HG02759 (cell line): Measurements from ENCODE around the gene GRK4.
"Not testable (repeated sequence)": the region's sequence is repeated elsewhere in the genome, so short reads cannot be mapped to it uniquely, and the experiment has no call there.

Source experiments
- ATAC-seq: cut with Tn5 transposase; IDR thresholded peaks from one replicate; pipeline ENCODE4 v1.9.1; 2021; ENCODE audit warnings: mild to moderate bottlenecking, moderate library complexity; ENCODE audit not compliant: unreplicated experiment

Gene GRK4

DNA sequence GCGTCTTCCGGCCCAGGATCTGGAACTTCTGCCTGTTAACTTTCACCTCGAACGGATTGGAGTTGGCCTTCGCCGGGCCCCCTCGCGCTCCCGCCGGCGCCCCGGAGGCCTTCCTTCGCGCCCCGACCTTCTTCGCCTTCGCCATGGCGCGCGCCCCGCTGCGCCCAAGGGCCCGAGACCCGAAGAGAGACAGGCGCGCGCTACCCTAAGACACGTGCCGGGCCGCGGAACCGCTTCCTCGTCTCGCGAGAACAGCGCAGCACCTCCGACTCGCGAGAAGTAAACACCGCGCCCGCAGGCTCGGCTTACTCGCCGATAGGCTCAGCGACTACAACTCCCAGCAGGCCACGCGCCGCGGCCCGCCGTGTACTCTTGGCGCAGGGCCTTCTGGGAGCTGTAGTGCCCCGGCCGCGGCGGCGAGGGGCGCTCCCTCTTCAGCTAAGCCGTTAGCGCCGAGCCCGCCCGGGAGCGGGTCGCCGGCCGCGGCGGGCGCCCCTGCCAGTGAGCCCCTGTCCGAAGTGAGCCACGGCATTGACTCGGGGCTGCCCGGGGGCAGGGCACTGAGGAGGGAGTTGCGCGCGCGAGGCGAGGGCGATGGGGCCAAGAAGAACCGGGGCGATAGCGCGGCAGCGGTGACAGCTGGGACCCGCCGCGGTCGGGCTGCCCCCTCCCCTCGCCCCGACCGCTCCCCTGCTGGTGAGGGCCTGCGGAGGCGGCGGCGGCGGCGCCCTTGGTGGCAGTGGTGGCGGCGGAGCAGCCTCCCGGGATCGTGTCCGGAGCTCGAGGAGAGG, at the start of gene GRK4, which contains the start of gene NOP14:
Gene GRK4, plus strand, starts transcription at position 397 of the 791 bp plus-strand sequence. CDS start 500 bp downstream, outside the sequence.
Gene NOP14, minus strand, starts transcription at position 232 of the 791 bp plus-strand sequence. Its CDS starts 87 bp downstream, at position 145.
- ATAC-seq, result peak; percentile 89

DNA sequence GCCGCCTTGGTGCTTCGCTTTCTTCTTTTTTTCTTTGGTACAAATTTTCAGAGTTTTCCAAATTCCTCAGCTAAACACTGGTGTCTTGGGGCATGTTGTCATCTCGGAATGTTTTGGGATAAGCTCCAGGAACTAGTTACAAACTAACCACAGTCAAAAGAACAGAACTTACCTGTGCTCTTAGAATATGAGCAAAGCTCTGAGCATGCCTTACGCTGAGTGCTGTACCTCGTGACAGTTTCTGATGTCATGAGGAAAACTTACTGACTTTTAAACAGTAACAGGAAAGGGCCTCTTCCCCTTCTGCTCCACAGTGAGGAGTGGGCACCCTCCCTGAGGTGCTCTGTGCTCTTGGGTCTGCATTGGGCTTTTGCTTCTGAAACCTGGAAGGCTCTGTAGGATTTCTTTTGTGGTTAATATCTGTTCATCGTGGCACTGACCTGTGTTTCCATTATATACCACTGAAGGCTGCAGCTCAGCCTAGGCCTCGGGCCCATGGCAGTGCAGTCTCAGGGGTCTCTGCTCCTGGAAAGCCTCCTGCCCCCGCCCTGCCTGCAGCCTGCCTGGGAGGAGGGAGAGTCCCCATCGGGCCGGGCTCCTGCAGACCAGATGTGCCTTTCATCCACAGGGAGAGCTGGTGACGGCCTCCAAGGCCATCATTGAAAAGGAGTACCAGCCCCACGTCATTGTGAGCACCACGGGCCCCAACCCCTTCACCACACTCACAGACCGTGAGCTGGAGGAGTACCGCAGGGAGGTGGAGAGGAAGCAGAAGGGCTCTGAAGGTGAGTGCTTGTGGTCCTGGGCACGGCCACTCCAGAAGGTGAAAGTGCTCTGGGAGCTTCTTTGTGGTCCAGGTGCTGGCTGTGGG, 48.9 kb upstream of the GRK4 start:
- no peak for ATAC-seq

DNA sequence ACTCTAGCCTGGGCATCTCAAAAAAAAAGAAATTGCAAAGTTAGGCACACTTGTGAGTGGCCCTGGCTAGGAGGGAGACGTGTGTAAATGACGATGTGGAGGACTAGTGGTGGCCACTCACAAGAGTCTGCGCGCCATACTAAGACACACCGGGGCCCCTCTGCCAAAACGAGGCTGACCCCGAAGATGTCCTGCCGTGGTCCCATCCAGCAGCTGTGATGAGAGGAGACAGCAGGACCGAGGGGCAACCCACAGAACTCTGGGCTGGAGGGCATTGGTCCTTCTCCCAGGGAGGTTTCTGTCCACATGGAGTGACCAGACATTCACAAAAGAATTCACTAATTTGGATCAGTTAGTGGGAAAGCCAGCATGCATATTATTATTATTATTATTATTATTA, 47.6 kb upstream of the GRK4 start:
- ATAC-seq, result no peak

- ATAC-seq, result not testable (repeated sequence)
These were observed 46.7 kb upstream of the GRK4 start for GRCh38 chr4:2916696-2917095.

GRCh38 chr4:2918300-2918699, 45.1 kb upstream of the GRK4 start:
- not testable (repeated sequence) for ATAC-seq

DNA sequence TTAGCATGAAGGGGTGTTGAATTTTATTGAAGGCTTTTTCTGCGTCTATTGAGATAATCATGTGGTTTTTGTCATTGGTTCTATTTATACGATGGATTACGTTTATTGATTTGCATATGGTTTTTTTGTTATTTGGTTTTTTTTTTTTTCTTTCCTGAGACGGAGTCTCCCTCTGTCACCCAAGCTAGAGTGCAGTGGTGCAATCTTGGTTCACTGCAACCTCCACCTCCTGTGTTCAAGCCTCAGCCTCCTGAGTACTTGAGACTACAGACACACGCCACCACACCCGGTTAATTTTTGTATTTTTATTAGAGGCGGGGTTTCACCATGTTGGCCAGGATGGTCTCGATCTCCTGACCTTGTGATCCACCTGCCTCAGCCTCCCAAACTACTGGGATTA, 44.7 kb upstream of the GRK4 start:
- not testable (repeated sequence) for ATAC-seq

- not testable (repeated sequence) for ATAC-seq
These were observed 40.8 kb upstream of the GRK4 start for GRCh38 chr4:2922453-2923101.

GRCh38 chr4:2923141-2923551, 40.2 kb upstream of the GRK4 start:
- no peak for ATAC-seq

GRCh38 chr4:2923668-2924173, 39.6 kb upstream of the GRK4 start:
- ATAC-seq, result no peak

- ATAC-seq, result no peak
These were observed 39.1 kb upstream of the GRK4 start for GRCh38 chr4:2924286-2924685.

GRCh38 chr4:2924765-2925301, 38.5 kb upstream of the GRK4 start:
- no peak for ATAC-seq

DNA sequence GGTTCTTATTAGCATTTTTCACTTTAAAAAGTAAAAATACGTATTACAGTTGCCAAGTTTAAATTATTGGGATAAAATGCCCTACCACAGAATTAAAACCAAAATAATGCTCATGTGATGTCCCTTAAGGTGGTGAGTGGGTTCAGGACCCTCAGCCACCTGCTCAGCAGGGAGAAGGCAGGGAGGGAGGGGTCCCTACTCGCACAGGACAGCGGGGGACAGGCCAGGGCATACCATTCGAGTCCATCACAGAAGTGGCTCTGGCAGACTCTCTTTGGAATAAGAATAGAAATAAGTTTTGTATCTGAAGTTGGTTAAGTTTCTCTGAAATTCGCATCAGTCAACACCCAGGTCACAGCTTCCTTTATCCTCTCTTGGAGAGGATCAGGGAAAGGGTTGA, 37.9 kb upstream of the GRK4 start:
- no peak for ATAC-seq

GRCh38 chr4:2925931-2926860, 37.2 kb upstream of the GRK4 start:
- no peak for ATAC-seq

- ATAC-seq, result no peak
These were observed 36.2 kb upstream of the GRK4 start for GRCh38 chr4:2927016-2927695.

DNA sequence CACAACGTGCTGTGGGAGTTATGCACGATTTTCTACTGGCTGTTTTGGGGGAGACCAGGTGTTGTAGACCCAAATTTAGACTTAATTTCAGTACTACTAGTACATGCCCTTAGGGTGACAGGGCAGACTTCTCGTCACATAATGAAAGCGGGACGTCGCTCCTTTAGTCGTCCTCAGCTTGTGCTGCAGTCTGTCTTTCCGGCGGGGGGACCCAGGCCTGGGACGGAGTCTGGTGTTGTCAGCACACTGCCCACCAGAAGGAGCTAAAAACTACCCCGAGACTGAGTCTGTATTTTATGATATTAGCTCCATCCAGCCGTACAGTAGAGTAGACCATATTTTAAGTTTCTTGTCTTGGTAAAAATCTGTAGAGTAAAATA, 35.7 kb upstream of the GRK4 start:
- no peak for ATAC-seq

DNA sequence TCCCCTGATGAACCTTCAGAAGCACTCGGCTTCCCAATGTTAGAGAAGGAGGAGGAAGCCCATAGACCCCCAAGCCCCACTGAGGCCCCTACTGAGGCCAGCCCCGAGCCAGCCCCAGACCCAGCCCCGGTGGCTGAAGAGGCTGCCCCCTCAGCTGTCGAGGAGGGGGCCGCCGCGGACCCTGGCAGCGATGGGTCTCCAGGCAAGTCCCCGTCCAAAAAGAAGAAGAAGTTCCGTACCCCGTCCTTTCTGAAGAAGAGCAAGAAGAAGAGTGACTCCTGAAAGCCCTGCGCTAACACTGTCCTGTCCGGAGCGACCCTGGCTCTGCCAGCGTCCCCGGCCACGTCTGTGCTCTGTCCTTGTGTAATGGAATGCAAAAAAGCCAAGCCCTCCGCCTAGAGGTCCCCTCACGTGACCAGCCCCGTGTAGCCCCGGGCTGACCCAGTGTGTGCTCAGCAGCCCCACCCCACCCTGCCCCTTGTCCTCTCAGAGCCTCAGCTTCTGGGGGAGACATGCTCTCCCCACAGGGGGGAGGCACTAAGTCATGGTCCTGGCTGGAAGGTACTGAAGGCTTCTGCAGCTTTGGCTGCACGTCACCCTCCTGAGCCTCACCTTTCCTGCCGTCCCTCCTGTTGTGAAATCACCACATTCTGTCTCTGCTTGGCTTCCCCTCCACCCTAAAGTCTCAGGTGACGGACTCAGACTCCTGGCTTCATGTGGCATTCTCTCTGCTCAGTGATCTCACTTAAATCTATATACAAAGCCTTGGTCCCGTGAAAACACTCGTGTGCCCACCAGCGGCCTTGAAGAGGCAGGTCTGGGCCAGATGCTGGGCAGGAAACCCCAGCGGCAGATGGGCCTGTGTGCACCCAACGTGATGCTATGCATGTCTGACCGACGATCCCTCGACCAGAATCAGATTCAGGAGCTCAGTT, 34.9 kb upstream of the GRK4 start:
- no peak for ATAC-seq

GRCh38 chr4:2929469-2929868, 33.9 kb upstream of the GRK4 start:
- no peak for ATAC-seq

DNA sequence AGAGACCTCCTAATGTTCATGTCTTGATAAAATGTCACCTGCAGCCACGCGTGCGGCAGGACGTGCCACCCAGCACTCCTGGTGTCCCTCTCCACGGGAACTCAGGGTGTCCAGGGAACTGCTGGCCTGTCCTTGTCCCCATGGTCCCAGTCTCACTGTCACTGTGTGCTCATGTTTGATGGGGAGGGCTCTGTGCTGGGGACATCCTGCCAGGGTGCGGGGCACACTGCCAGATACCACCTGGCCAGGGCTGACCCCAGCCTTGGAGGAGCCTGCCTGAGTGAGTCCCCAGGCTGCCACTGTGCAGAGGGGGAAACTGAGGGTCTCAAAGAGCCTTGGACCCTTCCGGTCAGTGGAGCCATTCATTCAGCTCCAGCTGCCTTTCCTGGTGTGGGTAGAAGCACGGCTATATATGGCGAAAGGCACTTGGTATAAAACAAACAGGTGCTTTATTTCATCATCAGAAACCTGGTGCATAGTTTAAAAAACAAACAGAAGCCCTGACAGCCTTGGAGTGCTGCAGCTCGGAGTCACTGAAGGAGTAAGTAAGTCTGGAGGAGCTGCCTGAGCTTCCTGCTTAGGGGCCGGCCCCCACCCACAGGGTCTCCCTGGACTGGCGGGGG, 33.1 kb upstream of the GRK4 start:
- ATAC-seq, result no peak
